22Rv1 (cell line): ENCODE data around the gene ACACA.

Experiments
- CTCF ChIP-seq: fragments of 450-650 bp; IDR thresholded peaks from 2 replicates; pipeline ENCODE4 v1.5.1; 2017; ENCODE audit warnings: mild to moderate bottlenecking
- ZFX ChIP-seq: fragments of 450-650 bp; IDR thresholded peaks from 2 replicates; pipeline ENCODE4 v1.6.1; 2017; ENCODE audit warnings: antibody characterized with exemption, borderline replicate concordance

- no peak for TF ChIP-seq CTCF
- TF ChIP-seq ZFX: no peak
Measured at GRCh38 chr17:37234106-37234505, 172.5 kb downstream of the ACACA start.
